CD4-positive, alpha-beta T cell treated with Interleukin-12 subunit alpha and Interleukin-12 subunit beta, for 1 hour (primary cell): Measurements from ENCODE around the gene NR5A2.
"Not testable (repeated sequence)": the region's sequence is repeated elsewhere in the genome, so short reads cannot be mapped to it uniquely, and the experiment has no call there.

Source experiments
- DNase-seq: peaks from one replicate; pipeline ENCODE4 v3.0.0-alpha.2; 2020

Gene NR5A2

DNA sequence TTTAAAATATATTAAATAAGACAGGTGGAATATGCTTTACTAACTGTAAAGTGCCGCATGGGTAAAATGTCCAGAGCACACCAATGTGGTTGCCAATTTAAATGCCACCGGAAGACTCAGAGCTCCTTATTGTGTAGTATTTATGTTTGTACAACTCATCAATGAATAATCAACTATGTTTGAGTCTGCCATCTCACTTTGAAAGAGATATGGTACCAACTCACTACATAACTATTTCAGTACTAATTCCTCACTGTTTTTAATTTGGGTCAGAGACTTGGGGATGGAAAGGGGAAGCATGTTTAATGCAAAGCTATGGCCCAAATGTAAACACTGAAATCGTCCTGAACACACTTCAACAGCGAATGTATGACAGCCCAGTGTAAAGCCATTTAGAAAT, 144.8 kb downstream of the NR5A2 start:
- no peak for DNase-seq

DNA sequence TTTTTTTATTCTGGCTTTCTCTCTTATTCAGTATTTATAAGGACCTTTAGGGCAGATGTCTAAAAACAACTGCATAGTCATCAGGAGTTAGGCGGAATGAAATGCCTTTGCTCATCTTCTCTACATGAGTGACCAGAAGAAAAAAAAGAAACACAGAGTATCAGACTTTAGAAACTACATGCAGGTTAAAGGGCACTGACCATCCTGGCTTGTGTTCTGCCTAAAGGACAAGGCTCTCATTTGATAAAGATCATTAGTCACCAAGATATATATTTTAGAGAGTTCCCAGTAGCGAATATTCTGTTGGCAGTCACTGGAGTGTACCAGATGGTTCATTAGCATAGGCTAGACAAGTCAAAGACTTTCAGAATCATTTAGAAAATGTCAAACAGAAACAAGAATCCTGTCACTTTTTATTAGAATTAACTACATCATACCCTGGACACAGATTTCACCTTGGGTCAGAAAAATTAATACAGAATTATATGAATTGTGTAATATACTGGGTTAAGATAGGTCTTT, 145.6 kb downstream of the NR5A2 start:
- no peak for DNase-seq

DNA sequence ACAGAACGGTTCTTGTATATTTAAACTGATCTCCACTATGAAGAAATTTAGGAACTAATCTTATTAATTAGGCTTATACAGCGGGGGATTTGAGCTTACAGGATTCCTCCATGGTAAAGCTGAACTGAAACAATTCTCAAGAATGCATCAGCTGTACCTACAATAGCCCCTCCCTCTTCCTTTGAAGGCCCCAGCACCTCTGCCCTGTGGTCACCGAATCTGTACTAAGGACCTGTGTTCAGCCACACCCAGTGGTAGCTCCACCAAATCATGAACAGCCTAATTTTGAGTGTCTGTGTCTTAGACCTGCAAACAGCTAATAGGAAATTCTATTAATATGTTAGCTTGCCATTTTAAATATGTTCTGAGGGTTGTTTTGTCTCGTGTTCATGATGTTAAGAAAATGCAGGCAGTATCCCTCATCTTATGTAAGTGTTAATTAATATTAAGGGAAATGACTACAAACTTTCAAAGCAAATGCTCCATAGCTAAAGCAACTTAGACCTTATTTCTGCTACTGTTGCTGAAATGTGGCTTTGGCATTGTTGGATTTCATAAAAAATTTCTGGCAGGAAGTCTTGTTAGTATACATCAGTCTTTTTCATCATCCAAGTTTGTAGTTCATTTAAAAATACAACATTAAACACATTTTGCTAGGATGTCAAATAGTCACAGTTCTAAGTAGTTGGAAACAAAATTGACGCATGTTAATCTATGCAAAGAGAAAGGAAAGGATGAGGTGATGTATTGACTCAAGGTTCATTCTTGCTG, 147.2 kb downstream of the NR5A2 start:
- no peak for DNase-seq

DNA sequence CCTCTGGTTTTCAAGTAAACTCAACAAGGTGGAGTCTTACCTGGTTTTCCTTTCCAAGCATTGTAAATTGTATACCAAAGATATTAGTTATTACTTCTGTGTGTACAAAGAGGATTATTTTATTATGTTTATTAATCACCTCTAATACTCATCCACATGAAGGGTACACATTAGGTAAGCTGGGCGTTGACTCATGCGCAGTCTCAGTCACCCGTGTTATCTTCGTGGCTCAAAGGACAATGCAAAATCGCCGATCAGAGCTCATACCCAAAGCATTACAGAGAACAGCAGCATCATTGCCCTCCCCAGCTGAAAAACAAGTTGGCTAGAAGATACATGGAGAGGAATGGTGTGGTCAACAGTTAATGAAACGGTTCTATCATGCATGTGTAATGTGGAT, 148.7 kb downstream of the NR5A2 start:
- no peak for DNase-seq

DNA sequence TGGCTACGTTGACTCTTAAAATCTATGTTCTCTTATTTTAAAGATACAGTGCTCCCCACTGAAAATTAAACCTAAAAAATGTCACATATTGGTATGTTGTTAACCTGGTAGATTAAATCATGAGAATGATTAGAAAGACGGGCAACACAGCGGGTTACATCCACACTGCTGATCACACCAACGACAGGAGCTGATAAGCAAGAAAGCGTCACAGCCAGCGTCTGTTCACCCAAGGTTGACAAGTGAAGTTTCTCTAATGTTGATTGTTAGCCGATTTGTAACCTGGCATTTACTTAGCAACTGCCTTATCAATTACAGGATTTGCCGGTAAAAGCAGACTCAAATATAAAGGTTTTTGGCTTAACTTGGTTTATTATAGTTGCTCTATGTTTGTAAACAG, 149.3 kb downstream of the NR5A2 start:
- DNase-seq = no peak

DNA sequence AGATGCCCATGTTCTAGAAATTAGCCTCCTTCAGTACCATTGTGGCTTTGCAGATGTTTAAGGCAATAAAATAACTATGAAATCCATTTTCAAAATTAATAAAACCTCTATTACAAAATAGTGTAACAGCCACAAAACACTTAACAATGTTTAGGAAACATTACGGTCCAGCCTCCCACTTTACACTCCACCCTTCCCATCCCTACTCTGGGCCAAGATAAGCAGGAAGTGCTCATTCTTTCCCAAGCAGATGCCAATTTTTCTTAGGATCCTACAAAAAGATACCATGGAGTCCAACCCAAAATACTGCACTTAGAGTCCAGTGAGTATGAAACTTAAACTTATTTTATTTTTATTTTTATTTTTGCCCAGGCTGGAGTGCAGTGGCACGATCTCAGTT, 150.8 kb downstream of the NR5A2 start:
- no peak for DNase-seq

DNA sequence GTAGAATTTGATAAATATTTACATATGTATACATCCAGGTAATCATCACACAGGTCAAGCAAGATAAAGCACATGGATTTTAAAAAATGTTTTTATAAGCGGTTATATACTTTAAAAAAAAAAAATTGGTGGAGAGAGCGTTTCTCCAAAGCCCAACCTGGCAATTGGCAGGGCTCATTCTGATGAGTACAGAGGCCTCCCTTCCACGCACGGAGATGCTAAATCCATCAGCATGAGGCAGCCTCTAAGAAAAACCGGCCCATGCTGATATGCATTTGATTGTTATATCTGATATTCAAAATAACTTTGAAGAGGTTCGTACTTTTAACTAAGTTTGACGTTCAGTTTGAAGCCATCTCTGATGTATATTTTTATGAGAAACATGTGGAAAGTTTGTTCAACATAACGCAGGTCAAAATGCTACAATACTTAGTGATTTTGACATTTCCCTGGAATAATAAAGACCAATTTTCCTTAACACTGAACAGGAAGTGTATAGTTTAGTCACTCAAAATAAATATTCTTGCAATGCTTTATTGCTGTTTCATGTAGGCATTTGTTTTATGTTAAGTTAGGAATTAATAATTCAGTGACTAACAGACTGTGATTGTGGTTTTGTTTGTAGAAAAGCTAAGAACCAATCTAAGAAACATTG, 151.7 kb downstream of the NR5A2 start:
- DNase-seq = no peak

DNA sequence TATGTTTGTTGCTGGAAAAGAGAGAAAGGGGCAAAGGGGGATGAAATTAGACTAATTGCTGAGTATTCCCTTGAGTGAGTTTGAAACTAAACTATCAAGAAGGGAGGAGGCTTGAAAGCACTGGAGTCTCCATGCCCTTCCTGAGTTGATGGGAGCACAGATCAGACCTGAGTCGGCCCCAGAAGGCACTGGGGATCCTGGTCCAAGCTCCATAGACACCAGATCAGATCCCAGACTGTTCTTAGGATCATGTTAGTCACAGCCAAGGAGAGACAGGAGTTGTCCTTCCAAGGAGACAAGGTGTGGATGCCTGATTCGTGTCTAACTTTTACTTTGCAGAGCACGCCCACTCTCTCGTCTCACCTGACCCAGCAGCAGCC, 152.3 kb downstream of the NR5A2 start:
- DNase-seq = no peak

DNA sequence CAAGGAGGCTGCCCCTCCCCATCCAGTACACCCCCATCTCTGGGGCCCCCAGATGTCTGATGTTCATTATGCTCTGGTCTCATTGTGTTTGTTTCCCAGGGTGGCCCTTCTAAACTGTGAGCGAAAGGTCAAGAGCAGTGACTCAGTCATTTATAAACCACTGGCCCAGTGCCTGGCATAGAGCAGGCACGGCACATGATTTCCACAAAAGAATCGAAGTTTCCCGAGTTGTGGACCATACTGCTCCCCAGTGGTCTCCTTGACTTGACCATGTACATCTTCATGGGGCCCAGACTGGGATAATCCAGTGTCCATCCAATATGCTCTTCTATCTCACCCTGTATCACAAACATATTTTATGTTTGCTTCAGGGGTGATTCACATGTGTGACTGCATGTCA, 153.3 kb downstream of the NR5A2 start:
- DNase-seq = no peak

DNA sequence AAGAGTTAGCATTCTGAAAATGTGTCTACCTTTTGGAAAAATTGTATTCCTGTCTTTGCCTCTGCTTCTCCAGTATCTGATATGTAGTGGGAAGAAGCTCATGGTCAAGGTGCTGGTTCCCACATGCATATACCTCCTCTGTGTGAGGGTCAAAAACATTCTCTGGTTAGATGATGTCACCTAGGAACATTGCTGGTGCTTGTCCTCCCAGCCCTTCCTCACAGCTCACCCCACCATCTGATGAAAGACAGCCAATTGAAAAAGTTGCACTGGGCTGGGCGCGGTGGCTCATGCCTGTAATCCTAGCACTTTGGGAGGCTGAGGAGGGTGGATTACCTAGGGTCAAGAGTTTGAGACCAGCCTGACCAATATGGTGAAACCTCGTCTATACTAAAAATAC, 154.4 kb downstream of the NR5A2 start:
- DNase-seq = no peak

DNA sequence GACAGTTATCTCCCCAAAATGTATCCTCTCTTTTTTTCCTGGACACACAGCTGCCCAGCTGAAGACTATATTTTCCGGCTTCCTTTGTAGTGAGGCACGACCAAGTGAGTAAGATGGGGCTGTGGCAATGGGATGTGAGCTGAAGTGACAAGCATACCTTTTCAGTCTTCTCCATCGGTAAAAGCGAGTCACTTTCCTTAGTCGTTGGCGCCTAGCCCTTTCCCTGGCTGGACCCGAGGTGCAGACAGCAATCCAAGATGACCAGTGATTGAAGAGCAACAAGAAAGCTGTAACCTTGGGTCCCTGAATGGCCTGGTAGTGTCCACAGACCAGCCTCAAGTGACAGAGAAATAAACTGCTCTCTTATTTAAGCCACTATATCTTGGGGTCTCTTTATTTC, 155.2 kb downstream of the NR5A2 start:
- no peak for DNase-seq

DNA sequence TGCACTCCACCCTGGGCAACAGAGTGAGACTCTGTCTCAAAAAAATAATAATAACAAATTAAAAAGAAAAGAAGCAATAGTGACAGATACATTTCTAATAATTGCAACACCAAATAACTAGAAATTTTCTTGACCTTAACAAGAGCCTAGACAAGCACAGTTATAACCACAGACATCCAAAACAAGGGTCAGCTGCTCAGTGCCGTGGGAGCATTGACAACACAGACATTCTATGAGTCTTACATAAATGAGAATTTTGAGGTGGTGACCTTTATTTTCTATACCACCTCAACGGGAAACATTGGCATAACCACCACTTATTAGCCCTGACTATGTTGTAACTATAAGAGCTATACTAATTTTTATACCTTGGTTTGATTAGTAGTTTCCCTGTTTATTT, 156.1 kb downstream of the NR5A2 start:
- no peak for DNase-seq

DNA sequence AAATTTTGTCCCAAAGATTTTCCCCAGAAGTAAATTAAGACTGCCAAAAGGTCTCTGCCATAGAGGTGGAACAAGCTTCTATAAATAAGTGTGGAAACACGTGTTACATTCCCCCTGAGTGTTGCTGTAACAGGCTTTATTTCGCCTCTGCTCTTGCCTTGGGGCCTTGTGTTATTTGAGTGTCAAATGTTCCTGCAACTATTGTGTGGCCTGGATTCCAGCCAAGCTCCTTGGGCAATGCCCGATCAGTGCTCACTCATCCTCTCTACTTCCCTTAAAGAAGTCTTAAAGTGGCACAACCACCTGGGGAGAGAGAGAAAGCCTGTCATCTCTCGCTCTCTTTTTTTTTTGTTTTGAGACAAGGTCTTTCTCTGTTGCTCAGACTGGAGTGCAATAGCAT, 156.7 kb downstream of the NR5A2 start:
- DNase-seq = no peak

DNA sequence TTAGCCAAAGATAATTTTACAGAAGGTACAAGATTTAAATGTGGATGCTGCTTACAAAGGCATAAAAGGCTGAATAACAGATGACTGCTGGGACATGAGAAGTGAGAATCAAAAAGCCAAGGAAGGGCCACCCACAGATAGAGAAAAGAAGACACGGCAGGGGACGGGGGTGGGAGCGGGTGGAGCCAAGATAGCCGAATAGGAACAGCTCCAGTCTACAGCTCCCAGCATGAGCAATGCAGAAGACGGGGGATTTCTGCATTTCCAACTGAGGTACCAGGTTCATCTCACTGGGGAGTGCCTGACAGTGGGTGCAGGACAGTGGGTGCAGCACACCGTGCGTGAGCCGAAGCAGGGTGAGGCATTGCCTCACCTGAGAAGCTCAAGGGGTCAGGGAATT, 157.7 kb downstream of the NR5A2 start:
- not testable (repeated sequence) for DNase-seq

DNA sequence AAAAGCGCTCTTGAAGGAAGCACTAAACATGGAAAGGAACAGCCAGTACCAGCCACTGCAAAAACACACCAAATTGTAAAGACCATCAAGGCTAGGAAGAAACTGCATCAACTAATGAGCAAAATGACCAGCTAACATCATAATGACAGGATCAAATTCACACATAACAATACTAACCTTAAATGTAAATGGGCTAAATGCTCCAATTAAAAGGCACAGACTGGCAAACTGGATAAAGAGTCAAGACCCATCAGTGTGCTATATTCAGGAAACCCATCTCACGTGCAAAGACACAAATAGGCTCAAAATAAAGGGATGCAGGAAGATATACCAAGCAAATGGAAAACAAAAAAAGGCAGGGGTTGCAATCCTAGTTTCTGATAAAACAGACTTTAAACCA, 159.8 kb downstream of the NR5A2 start:
- DNase-seq = not testable (repeated sequence)

DNA sequence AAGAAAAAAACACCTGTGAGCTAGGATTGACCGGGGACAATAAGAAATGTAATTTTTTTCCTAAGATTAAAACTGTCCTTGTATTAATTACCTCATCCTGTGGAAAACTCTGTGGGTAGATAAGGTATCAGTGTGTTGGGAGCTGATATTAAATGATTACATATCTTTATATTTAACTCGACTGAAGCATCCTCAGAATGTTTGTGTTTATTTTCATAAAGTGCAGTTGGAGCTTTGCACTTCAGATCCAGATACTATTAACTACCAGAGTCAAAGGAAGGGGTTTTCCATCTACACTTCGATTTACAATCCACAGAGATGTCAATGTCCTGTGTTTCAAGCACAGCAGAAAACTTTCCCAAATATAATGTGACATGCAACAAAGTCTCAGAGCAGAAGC, 164.5 kb downstream of the NR5A2 start:
- DNase-seq = no peak

DNA sequence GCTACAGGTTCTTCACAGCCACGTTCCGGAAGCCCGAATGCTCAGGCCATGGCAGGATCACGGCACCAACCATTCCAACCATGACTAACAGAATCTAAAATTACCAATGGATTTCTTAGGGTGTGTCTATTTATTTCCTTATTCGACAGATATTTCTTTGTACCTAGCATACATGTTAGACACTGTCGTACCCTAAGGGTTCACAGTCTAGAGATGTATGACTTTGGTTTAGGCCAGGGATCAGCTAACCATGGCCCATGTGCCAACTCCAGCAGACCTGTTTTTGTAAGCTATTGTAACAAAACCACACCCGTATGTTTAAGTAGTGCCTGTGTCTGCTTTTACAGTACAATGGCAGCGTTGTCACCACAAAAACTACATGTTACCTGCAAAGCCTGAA, 167.0 kb downstream of the NR5A2 start:
- DNase-seq = no peak

DNA sequence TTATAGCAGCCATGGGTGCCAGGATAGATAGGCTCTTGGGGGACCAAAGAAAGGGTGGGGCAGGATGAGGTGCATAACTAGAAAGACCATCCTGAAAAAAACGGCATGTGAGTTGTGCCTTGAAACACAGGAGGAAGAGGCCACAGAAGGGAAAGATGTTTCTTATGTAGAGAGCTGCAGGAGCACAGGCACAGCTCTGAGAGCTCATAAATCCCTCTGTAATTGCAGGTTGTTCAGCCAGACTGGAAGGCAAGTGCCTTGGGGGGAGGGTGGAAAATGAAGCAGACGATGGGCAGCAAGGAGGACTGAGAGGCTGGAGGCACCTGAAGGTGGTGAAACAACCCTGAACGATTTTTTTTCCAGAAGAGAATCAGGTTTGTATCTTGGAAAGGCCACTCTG, 170.7 kb downstream of the NR5A2 start:
- no peak for DNase-seq

DNA sequence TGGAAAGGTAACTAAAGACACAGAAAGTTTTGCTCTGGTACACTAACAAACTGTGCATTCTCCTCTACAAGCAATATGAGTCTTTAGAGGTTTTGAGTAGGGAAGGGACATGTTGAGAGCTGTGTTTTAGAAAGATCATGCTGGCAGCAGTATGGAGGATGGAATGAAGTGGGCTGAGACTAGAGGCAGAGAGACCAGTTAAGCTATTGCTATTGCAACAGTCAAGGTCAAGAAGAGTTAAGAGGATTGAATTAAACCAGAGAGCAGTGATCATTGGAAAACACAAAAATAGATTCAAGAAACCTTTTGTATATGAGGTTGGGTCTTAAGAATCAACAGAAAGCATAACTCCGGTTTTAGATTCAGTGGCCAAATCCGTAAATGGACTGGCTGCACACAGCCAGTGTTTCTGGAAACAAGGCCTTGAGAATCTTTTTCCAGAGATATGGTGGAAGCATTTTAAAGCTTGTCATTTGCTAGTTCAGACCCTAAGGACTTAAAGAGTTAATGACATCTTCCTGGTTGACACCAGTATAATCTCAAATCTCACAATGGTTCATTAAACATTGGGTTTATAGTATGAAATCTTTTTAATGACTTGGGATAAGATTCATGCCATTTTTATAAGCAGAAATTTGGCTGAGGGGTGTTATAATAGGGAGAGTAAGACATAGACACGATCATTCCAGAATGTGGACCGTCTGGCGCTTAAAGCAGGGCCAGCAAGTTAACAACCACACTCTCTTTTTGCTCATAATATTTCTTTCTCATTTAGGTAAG, 177.9 kb downstream of the NR5A2 start:
- DNase-seq = no peak

DNA sequence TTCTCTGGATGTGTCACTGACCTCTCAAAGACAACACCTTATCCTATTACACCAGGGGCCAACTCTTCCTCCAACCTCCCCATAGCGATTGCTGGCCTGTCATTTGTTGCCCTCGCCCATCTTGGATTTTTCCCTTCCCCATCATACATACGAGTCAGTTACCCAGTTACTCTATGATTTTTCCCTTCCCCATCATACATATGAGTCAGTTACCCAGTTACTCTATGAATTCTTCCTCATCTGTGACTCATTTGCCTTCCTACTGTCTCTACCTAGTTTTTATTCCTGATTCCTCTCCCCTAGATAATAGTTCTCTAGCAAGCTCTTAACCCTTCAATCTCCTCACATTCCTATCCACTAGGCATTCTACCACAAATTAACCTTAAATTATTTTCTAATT, 178.8 kb downstream of the NR5A2 start:
- DNase-seq = no peak

DNA sequence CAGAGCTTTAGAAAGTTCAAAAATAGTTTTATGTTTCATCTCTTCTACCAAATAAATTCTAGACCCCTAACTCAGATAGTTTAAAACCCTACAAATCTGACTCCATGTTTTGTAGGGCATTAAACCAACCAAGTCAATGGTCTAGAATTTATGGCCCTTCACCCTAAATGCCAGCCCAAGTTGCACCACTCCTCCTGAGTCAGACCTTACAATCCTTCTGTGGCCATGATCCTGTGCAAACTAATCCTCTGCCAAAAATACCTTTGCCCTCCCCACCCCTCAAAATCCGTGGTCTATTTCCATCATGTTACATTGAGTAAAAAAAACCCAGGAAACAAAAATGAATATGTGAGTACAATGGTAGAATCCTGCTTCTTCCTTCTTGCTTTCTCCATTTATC, 179.3 kb downstream of the NR5A2 start:
- DNase-seq = no peak

DNA sequence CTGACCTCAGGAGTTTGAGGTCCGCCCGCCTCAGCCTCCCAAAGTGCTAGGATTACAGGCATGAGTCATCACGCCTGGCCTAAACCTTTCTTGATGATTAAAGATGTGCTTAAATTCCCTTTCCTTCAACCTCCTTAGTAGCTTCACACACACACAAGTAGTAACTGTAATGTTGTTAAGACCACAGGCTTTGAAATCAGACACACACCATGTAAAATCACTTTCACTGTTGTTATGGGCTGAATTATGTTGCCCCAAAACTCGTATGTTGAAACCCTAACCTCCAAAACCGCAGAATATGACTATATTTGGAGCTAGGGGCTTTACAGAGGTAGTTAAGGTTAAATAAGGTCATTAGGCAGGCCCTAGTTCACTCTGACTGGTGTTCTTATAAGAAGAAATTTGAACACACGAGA, 180.2 kb downstream of the NR5A2 start:
- no peak for DNase-seq

DNA sequence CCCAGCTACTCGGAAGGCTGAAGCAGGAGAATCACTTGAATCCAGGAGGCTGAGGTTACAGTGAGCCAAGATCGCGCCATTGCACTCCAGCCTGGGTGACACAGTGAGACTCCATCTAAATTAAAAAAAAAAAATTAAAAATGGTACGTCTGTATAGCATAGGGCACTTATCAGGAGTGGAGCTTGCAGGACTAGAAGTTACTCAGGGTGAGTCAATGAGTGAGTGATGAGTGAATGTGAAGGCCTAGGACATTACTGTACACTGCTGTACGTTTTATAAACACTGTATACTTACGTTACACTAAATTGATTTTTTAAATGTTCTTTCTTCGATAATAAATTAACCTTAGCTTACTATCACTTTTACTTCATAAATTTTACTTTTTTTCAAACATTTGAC, 183.6 kb downstream of the NR5A2 start:
- DNase-seq = no peak

DNA sequence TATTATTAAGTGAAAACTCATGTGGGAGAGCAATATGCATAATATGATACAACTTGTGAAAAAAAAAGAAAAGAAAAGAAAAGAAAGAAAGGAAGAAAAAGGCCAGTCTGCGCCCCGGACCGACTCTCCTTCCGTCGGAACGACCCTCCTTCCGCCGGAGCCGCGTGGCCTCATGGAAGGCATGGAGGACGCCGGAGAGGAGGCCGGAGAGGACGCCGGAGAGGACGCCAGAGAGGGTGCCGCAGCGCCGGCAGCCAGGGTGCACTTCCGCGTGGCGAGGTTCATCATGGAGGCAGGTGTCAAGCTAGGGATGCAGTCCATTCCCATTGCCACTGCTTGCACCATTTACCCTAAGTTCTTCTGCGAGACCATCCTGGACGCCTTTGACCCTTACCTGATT, 185.9 kb downstream of the NR5A2 start:
- no peak for DNase-seq
